Lung (tissue), 12 donors: ENCODE measurements around the gene TRIP11. TPM values are rescaled to one million over a fixed set of nuclear protein-coding genes. Genes with fewer than 3 reads are reported as not detected.

Source experiments
- ATAC-seq: fragments of 200-7000 bp; cut with Tn5 transposase; one replicate; pipeline ENCODE4 v1.9.1; 2020; ENCODE audit warnings: moderate number of reproducible peaks; ENCODE audit not compliant: insufficient read depth, low FRiP score
- DNase-seq, 3 donors: peaks; one replicate each; pipeline ENCODE4 v3.0.0-alpha.2; 2013 to 2017
- H3K27ac ChIP-seq, 2 donors: one replicate each; pipeline ENCODE4 v1.5.1; 2013; ENCODE audit warnings: mild to moderate bottlenecking in 2 of 2, moderate library complexity in 2 of 2, control low read depth in 1 of 2, inconsistent platforms in 1 of 2, low read depth in 1 of 2, low read length in 1 of 2
- H3K27me3 ChIP-seq, 3 donors: one replicate each; pipeline ENCODE4 v1.5.1; 2013; ENCODE audit warnings: low read length in 2 of 3; ENCODE audit not compliant: control insufficient read depth in 3 of 3, insufficient read depth in 3 of 3
- H3K36me3 ChIP-seq, 4 donors: one replicate each; pipeline ENCODE4 v1.5.1; 2013; ENCODE audit warnings: low read length in 4 of 4, mild to moderate bottlenecking in 1 of 4, moderate library complexity in 1 of 4; ENCODE audit not compliant: control insufficient read depth in 4 of 4, insufficient read depth in 4 of 4
- H3K4me1 ChIP-seq, 5 donors: one replicate each; pipeline ENCODE4 v1.5.1; 2013; ENCODE audit warnings: low read length in 5 of 5, mild to moderate bottlenecking in 2 of 5, moderate library complexity in 1 of 5; ENCODE audit not compliant: control insufficient read depth in 5 of 5, insufficient read depth in 5 of 5
- H3K4me3 ChIP-seq: one replicate; pipeline ENCODE4 v1.5.1; 2013; ENCODE audit warnings: mild to moderate bottlenecking, control low read depth, moderate library complexity
- H3K9ac ChIP-seq, 2 donors: one replicate each; pipeline ENCODE4 v1.5.1; 2013; ENCODE audit warnings: low read length in 2 of 2, control low read depth in 1 of 2; ENCODE audit not compliant: insufficient read depth in 1 of 2
- H3K9me3 ChIP-seq, 4 donors: one replicate each; pipeline ENCODE4 v1.5.1; 2013; ENCODE audit warnings: low read length in 3 of 4, mild to moderate bottlenecking in 1 of 4, moderate library complexity in 1 of 4; ENCODE audit not compliant: control insufficient read depth in 4 of 4, insufficient read depth in 3 of 4
- WGBS, 2 donors: extraction: QIAGEN DNeasy Blood & Tissue Kit; methylation state at CpG; one replicate each; pipeline ENCODE4 v1.1.7; 2013; 5-methylcytosine and 5-hydroxymethylcytosine counted together
- polyA plus RNA-seq, 2 donors: library from polyadenylated mRNA; stranded (reverse); fragments of 200-250 nt; gene quantifications; one replicate each; pipeline ENCODE4 v1.2.1, GENCODE V29; 2013
- total RNA-seq, 2 donors: library from RNA; depleted of rRNA in 1 of 2; stranded (reverse); fragments of >200 nt in 1 of 2; gene quantifications; one replicate each; pipeline ENCODE4 v1.2.1, GENCODE V29; 2014 to 2021
- TF ChIP-seq, protein P1 (sequence below): IDR thresholded peaks from 2 replicates; pipeline ENCODE4 v1.5.1; 2012; ENCODE audit warnings: mild to moderate bottlenecking; ENCODE audit errors: control extremely low read depth, extremely low read depth
- donor health status: control.
- donor health status: control.
- donor health status: Bipolar disorder and iron deficiency.
- donor health status: healthy.
- donor health status: DM: yes; HTN: yes; CAD: no.

TRIP11 gene
- total and polyA plus RNA-seq, 4 donors, result 4.0 to 56.4 (median 27.3) TPM

DNA sequence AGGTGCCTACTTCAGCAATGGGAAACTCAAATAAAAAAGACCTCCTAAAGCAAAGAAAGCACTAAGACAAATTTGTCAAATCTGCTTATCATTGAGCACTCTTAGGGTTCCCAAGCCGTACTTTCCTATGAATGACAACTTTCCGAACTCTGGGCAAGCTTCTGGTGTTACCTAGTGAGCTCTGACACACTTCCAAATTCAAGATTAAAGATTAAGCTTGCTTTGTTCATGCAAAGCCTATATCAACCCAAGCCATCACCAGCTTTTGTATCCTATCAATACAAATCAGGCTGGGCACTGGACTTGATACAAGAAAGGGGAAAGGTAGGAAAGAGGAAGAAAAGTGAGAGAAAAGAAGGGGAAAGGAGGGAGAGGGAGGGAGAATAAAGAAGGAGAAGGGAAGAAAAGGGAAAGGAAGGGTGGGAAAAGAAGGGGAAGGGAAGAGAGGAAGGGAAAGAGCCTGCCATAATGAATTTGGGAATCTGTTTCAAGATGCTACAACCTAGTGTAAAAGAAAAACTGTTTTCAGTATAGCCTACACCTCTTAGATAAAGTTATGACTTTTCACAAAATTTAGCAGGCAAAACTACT lies 68.6 kb downstream of the TRIP11 start:
- H3K36me3 ChIP-seq, result peaks cover 8 to 32% (median 13%) of the 10 kb centered on the region in 4 donors

DNA sequence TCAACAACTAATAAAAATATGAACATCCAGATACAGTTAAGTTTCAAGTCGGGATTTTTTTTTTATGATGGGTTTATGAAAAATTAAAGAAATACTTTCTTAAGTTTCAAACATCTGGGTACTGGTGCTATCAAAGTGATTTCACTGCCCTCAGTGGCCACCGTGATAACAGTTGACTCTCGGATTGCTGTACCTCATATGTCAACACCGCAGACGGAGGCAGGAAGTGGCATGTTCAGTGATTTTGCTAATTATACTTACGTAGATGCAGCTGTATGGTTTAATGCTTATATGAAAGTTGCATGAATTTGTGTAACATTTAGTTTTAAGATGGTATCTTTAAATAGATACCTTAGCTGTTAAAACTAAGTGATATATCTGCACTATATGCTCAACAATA lies 71.6 kb downstream of the TRIP11 start:
- no peak overlapping the region for H3K27ac ChIP-seq
- H3K9ac ChIP-seq, result no peak overlapping the region
- TF ChIP-seq, protein P1, sequence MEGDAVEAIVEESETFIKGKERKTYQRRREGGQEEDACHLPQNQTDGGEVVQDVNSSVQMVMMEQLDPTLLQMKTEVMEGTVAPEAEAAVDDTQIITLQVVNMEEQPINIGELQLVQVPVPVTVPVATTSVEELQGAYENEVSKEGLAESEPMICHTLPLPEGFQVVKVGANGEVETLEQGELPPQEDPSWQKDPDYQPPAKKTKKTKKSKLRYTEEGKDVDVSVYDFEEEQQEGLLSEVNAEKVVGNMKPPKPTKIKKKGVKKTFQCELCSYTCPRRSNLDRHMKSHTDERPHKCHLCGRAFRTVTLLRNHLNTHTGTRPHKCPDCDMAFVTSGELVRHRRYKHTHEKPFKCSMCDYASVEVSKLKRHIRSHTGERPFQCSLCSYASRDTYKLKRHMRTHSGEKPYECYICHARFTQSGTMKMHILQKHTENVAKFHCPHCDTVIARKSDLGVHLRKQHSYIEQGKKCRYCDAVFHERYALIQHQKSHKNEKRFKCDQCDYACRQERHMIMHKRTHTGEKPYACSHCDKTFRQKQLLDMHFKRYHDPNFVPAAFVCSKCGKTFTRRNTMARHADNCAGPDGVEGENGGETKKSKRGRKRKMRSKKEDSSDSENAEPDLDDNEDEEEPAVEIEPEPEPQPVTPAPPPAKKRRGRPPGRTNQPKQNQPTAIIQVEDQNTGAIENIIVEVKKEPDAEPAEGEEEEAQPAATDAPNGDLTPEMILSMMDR, result no peak
- H3K4me3 ChIP-seq, result no peak overlapping the region
- H3K27me3 ChIP-seq, result no peaks in the 10 kb centered on the region
- ATAC-seq (no peak), DNase-seq (no peak)
- WGBS, 2 donors, result 43 to 64% methylated on average over 6 of the region's 6 CpGs
- peaks cover 0 to 12% (median 0%) of the 10 kb centered on the region in 5 donors for H3K4me1 ChIP-seq
- H3K36me3 ChIP-seq, result peaks cover 6 to 17% (median 10%) of the 10 kb centered on the region in 4 donors
- no peaks in the 10 kb centered on the region for H3K9me3 ChIP-seq

More for the DNA sequence above, 68.6 kb downstream of the TRIP11 start:
- Histone ChIP-seq H3K4me1 (peaks cover 0 to 6% (median 0%) of the 10 kb centered on the region in 5 donors), H3K9ac (no peak overlapping the region), H3K9me3 (no peaks in the 10 kb centered on the region), H3K27ac (no peak overlapping the region), H3K27me3 (no peaks in the 10 kb centered on the region), H3K4me3 (no peak overlapping the region)
- WGBS, 2 donors, result 94 to 98% methylated on average over 2 of the region's 2 CpGs
- no peak for ATAC-seq
- DNase-seq, result no peak
- TF ChIP-seq, protein P1, result no peak

DNA sequence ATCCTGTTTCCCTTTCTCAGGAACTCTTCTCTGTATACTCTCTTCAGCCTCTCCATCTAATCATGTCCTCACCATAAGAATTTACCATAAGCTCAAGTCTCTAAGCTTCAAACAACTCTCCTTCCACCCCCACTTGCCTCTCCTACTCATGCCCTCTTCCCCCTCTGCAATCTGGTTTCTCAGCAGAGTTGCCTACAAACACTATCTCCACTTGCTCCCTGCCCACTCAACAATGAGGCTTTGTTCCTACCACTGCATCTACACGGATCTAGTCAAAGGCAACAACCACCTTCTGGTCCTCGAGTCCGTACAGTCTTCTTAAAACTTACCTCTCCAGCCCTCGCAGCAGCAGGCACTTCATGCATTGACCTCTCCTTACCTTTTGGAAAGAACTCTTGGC lies 75.1 kb downstream of the TRIP11 start:
- Histone ChIP-seq H3K4me1 (peaks cover 0 to 18% (median 0%) of the 10 kb centered on the region in 5 donors), H3K27me3 (no peaks in the 10 kb centered on the region), H3K27ac (no peak overlapping the region), H3K9me3 (no peaks in the 10 kb centered on the region), H3K36me3 (peaks cover 0 to 11% (median 8%) of the 10 kb centered on the region in 4 donors), H3K4me3 (no peak overlapping the region), H3K9ac (no peak overlapping the region)
- TF ChIP-seq, protein P1, result no peak
- DNase-seq (no peak), ATAC-seq (no peak)
- 74 to 87% methylated on average over 4 of the region's 4 CpGs for WGBS, 2 donors

DNA sequence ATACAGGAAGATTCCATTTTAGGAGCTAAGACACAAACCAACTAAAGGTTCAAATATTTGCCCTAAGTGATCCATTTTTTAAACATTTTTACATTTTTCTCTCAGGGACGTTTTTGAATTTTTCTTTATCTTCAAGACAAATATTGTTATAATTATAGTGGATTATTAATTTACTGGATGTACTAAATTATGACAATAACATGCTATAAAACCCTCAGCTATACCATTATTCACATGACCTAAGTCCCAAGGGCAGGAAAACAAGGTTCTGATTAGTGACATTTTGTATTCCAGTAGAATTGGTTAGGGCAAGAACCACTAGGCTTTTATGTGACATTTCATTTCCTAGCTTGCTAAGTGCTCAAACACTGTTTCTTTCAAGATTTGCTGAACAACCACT lies 75.8 kb downstream of the TRIP11 start:
- Histone ChIP-seq H3K9ac (no peak overlapping the region), H3K4me3 (no peak overlapping the region), H3K27ac (no peak overlapping the region), H3K9me3 (no peaks in the 10 kb centered on the region), H3K4me1 (peaks cover 0 to 18% (median 0%) of the 10 kb centered on the region in 5 donors), H3K27me3 (no peaks in the 10 kb centered on the region), H3K36me3 (peaks cover 0 to 6% (median 4%) of the 10 kb centered on the region in 4 donors)
- DNase-seq, result no peak
- TF ChIP-seq, protein P1, result no peak
- WGBS, 2 donors, result 49 to 72% methylated on average over 1 of the region's 1 CpG
- ATAC-seq, result no peak
